ENCODE measurements around the gene UNC45A.
A peak's percentile ranks its signal among the peaks of the same experiment; 100 is the strongest.
"Not testable (repeated sequence)": the region's sequence is repeated elsewhere in the genome, so short reads cannot be mapped to it uniquely, and the experiment has no call there.

UNC45A gene

GRCh38 chr15:90934949-90935751 is at the start of gene UNC45A:
Gene UNC45A, plus strand, starts transcription at chr15:90935285. Its CDS starts 40 bp downstream, at chr15:90935325.
- peak; percentile 30 for DNase-seq

GRCh38 chr15:90885432-90886290 is 49.4 kb upstream of the UNC45A start:
- no peak for DNase-seq

- no peak for DNase-seq
Measured at GRCh38 chr15:90886291-90886614, 48.8 kb upstream of the UNC45A start.

- no peak for DNase-seq
Measured at GRCh38 chr15:90887037-90887481, 48.0 kb upstream of the UNC45A start.

GRCh38 chr15:90889313-90889730 is 45.8 kb upstream of the UNC45A start:
- DNase-seq = no peak

- DNase-seq = no peak
Measured at GRCh38 chr15:90889736-90890456, 45.2 kb upstream of the UNC45A start.

- no peak for DNase-seq
Measured at GRCh38 chr15:90890839-90891238, 44.2 kb upstream of the UNC45A start.

- no peak for DNase-seq
Measured at GRCh38 chr15:90891346-90891949, 43.6 kb upstream of the UNC45A start.

GRCh38 chr15:90892023-90892422 is 43.1 kb upstream of the UNC45A start:
- DNase-seq = no peak

- no peak for DNase-seq
Measured at GRCh38 chr15:90892498-90893174, 42.4 kb upstream of the UNC45A start.

- DNase-seq = no peak
Measured at GRCh38 chr15:90893175-90894090, 41.7 kb upstream of the UNC45A start.

- no peak for DNase-seq
Measured at GRCh38 chr15:90895571-90896117, 39.4 kb upstream of the UNC45A start.

GRCh38 chr15:90897131-90897655 is 37.9 kb upstream of the UNC45A start:
- DNase-seq = not testable (repeated sequence)

GRCh38 chr15:90901175-90902039 is 33.7 kb upstream of the UNC45A start:
- no peak for DNase-seq

- peak; percentile 48 for DNase-seq
Measured at GRCh38 chr15:90902040-90902839, 32.8 kb upstream of the UNC45A start.

GRCh38 chr15:90902840-90903732 is 32.0 kb upstream of the UNC45A start, which contains the start of gene MAN2A2:
Gene MAN2A2, plus strand, starts transcription at chr15:90903302. Its CDS starts 906 bp downstream, at chr15:90904208.
- DNase-seq = no peak

Data from DMS 273 treated with DMSO at 0.1 percent for 48 hours (cell line).